ENCODE results near the gene TTC38. TPM values are rescaled to one million over a fixed set of nuclear protein-coding genes. Genes with fewer than 3 reads are reported as not detected.
A peak's percentile ranks its signal among the peaks of the same experiment; 100 is the strongest.

The TTC38 gene
- total RNA-seq, 3 donors from 2014 or later: 5.5 to 6.0 (median 6.0) TPM

GRCh38 chr22:46278656-46279645 is 11.1 kb downstream of the TTC38 start:
- DNase-seq (no peak), ATAC-seq (no peak)
- H3K4me1 Mint-ChIP-seq (ENCODE audit: low read depth): peaks cover 7% of the 10 kb centered on the region
- no peaks in the 10 kb centered on the region for H3K27me3 Mint-ChIP-seq (ENCODE audit: low read depth)
- no peak overlapping the region for H3K4me3 Mint-ChIP-seq
- peaks cover 4% of the 10 kb centered on the region for H3K9me3 Mint-ChIP-seq
- peaks cover 25% of the 10 kb centered on the region for H3K36me3 Mint-ChIP-seq (ENCODE audit: insufficient read depth)

- ATAC-seq (no peak), DNase-seq (no peak)
- H3K4me3 Mint-ChIP-seq: no peak overlapping the region
- no peaks in the 10 kb centered on the region for H3K27me3 Mint-ChIP-seq (ENCODE audit: low read depth)
- H3K4me1 Mint-ChIP-seq (ENCODE audit: low read depth): peaks cover 7% of the 10 kb centered on the region
- peaks cover 29% of the 10 kb centered on the region for H3K36me3 Mint-ChIP-seq (ENCODE audit: insufficient read depth)
- H3K9me3 Mint-ChIP-seq: peaks cover 4% of the 10 kb centered on the region
Measured at GRCh38 chr22:46280063-46280817, 12.4 kb downstream of the TTC38 start.

GRCh38 chr22:46280999-46281623 is 13.3 kb downstream of the TTC38 start:
- Mint-ChIP-seq H3K27me3 (ENCODE audit: low read depth) (no peaks in the 10 kb centered on the region), H3K4me1 (ENCODE audit: low read depth) (peaks cover 2% of the 10 kb centered on the region), H3K4me3 (peak overlapping the region; percentile 48), H3K9me3 (no peaks in the 10 kb centered on the region), H3K36me3 (ENCODE audit: insufficient read depth) (peaks cover 23% of the 10 kb centered on the region)
- ATAC-seq (peak in 1 of 2 donors; percentile 46), DNase-seq (no peak)

GRCh38 chr22:46281866-46282678 is 14.3 kb downstream of the TTC38 start:
- H3K36me3 Mint-ChIP-seq (ENCODE audit: insufficient read depth): peaks cover 23% of the 10 kb centered on the region
- no peak for ATAC-seq

DNA sequence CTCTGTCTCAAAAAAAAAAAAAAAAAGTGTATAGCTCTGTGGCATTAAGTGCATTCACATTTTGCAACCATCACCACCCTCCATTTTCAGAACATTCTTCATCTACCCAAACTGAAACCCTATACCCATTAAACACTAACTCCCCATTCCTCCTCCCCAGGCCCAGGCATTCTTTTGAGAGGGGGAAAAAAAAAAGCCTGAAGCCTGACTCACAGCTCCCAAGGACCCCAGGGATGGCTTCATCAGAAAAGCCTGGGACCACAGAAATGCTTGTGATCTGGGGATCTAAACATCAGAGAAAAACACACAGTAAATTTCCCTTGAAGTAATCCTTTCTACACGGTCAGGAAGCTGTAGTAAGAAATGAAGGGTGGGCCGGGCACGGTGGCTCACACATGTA is 18.2 kb downstream of the TTC38 start:
- no peak for DNase-seq
- peaks cover 19% of the 10 kb centered on the region for H3K36me3 Mint-ChIP-seq (ENCODE audit: insufficient read depth)
- no peak overlapping the region for H3K4me3 Mint-ChIP-seq
- peaks cover 13% of the 10 kb centered on the region for H3K4me1 Mint-ChIP-seq (ENCODE audit: low read depth)
- H3K9me3 Mint-ChIP-seq: no peaks in the 10 kb centered on the region
- no peak for ATAC-seq
- H3K27me3 Mint-ChIP-seq (ENCODE audit: low read depth): no peaks in the 10 kb centered on the region

More at GRCh38 chr22:46281866-46282678, 14.3 kb downstream of the TTC38 start:
- no peaks in the 10 kb centered on the region for H3K27me3 Mint-ChIP-seq (ENCODE audit: low read depth)
- H3K9me3 Mint-ChIP-seq: no peaks in the 10 kb centered on the region
- no peak for DNase-seq
- H3K4me3 Mint-ChIP-seq: peak overlapping the region; percentile 32
- peaks cover 2% of the 10 kb centered on the region for H3K4me1 Mint-ChIP-seq (ENCODE audit: low read depth)

DNA sequence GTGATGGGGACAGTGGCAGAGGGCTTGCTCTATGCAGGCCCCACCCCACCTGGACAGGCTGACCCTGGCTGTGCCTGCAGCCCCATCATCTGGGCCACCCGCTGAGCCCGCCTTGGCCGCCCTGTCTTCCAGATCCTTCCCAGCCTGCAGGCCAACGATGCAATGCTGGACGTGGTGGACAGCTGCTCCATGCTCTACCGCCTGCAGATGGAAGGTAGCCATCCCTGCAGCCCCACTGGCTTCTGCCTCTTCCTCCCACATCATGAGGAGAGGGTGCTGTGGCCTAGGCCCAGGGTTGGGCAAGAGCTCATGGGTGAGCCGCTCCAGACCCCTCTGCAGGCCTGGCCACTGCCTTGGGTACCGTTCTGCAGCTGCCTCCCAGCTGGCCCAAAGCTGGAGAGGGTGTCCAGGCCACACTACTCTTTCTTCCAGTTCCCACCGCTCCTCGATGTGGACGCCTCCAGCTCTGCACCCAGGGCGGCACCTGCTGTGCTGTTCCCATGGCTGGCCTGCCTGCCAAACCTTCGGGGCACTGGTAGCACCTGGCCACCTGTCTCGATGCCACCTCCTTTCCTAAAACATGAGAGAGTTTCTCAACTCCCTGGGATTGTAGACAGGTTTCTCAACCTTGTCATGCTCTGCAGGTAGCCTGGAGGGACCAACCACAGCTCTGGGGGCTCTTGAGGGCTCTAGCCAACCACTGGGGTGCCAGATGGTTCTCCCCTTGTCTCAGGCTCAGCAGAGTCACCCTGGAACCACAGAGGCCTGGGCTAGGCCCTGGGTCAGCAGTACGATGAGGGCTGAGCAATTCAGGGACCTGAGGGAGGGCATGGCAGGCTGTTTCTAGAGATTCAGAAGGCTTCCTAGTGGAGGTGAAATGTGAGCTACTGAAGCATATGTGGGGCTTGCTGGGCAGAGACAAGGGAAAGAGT is 19.4 kb downstream of the TTC38 start:
- Mint-ChIP-seq H3K36me3 (ENCODE audit: insufficient read depth) (peaks cover 15% of the 10 kb centered on the region), H3K4me1 (ENCODE audit: low read depth) (peaks cover 13% of the 10 kb centered on the region), H3K9me3 (peaks cover 1% of the 10 kb centered on the region), H3K27me3 (ENCODE audit: low read depth) (no peaks in the 10 kb centered on the region), H3K4me3 (peak overlapping the region; percentile 74)
- DNase-seq (no peak), ATAC-seq (no peak)

DNA sequence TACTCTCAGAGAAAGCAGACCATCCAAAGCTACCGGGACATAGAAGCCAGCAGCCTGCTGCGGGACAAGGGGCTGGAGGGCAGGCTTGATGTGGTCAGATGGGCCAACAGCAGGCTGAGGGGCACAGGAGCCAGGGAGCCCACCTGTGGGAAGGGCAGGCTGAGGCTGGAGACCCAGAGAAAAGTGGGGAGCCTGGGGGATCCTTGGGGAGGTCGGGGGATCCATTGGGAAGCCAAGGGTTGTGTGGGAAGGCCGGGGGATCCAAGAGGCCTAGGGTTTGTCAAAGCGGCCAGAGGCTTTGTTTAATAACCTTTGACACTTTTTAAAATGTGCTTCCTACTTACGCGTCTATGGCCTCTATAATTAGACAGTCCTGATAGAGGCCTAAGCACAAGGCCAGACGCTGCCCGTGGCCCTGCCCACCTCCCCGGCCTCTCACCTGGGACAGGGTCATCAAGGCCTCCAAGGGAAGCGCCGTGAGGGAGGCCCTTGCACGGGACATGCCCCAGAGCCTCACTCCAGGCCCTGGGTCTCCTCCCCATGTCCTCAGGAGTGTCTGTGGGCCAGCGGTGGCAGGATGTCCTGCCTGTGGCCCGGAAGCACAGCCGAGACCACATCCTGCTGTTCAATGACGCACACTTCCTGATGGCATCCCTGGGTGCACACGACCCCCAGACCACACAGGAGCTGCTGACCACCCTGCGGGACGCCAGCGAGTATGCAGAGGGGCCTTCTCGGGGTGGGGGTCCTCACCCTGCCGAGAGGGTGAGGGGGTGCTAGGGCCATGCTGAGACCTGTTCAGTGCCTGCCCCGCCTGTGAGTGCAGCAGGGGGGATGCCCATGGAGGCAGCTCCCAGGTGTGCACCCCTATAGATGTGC is 20.3 kb downstream of the TTC38 start:
- H3K27me3 Mint-ChIP-seq (ENCODE audit: low read depth): no peaks in the 10 kb centered on the region
- peak; percentile 54 to 74 for ATAC-seq
- H3K4me3 Mint-ChIP-seq: peak overlapping the region; percentile 74
- H3K4me1 Mint-ChIP-seq (ENCODE audit: low read depth): peaks cover 13% of the 10 kb centered on the region
- no peak for DNase-seq
- H3K36me3 Mint-ChIP-seq (ENCODE audit: insufficient read depth): peaks cover 19% of the 10 kb centered on the region
- peaks cover 5% of the 10 kb centered on the region for H3K9me3 Mint-ChIP-seq

DNA sequence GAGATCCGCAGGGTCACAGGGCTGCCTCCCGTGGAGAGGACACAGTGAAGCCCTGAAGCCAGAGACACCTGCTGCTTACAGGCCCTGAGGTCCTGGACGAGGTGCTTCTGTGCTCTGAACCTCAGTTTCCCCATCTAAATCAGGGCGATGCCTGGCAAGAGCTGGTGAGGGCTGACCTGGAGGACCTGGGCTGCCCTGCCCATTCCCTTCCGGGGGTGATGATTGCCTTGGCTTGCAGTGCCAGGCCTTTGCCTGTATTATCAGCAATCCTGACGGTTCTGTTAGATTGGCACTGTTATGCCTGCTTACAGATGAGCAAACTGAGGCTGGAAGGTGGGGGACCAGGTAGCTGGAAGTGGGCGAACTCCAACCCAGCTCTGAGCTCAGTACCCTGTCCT is 21.0 kb downstream of the TTC38 start:
- no peak overlapping the region for H3K4me3 Mint-ChIP-seq
- ATAC-seq (no peak), DNase-seq (no peak)
- H3K9me3 Mint-ChIP-seq: peaks cover 5% of the 10 kb centered on the region
- peaks cover 13% of the 10 kb centered on the region for H3K4me1 Mint-ChIP-seq (ENCODE audit: low read depth)
- no peaks in the 10 kb centered on the region for H3K27me3 Mint-ChIP-seq (ENCODE audit: low read depth)
- H3K36me3 Mint-ChIP-seq (ENCODE audit: insufficient read depth): peaks cover 18% of the 10 kb centered on the region

DNA sequence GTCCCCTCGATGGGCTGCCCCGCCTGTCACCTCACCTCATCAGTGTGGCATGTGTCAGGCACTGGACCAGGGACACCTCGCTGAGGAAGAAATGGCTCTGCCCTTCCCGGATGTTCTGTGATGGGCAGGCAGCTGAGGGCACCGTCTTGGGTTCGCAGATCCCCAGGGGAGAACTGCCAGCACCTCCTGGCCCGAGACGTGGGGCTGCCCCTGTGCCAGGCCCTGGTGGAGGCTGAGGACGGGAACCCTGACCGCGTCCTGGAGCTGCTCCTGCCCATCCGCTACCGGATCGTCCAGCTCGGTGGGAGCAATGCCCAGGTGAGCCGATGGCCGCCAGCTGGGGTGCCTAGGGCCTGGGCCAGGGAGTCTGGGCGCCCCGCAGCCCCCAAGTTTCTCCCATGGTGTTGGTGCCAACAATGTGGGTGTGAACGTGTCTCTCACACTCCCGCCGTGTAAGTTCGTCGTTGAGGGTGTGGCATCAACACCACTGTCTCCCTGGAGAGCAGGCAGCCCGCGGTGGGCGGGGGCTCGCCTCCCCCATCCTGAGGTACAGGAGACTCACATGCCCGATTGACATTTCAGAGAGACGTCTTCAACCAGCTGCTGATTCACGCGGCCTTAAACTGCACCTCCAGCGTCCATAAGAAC is 21.6 kb downstream of the TTC38 start:
- no peaks in the 10 kb centered on the region for H3K27me3 Mint-ChIP-seq (ENCODE audit: low read depth)
- peaks cover 5% of the 10 kb centered on the region for H3K9me3 Mint-ChIP-seq
- DNase-seq (no peak), ATAC-seq (no peak)
- H3K4me1 Mint-ChIP-seq (ENCODE audit: low read depth): peaks cover 13% of the 10 kb centered on the region
- peak overlapping the region; percentile 43 for H3K4me3 Mint-ChIP-seq
- H3K36me3 Mint-ChIP-seq (ENCODE audit: insufficient read depth): peaks cover 13% of the 10 kb centered on the region

GRCh38 chr22:46290121-46290842 is 22.5 kb downstream of the TTC38 start:
- Mint-ChIP-seq H3K9me3 (peaks cover 5% of the 10 kb centered on the region), H3K4me3 (no peak overlapping the region), H3K4me1 (ENCODE audit: low read depth) (peaks cover 17% of the 10 kb centered on the region), H3K27me3 (ENCODE audit: low read depth) (no peaks in the 10 kb centered on the region), H3K36me3 (ENCODE audit: insufficient read depth) (peaks cover 10% of the 10 kb centered on the region)
- no peak for DNase-seq
- ATAC-seq: no peak

Measured in activated T-cell treated with anti-CD3 and anti-CD28 coated beads, Interleukin-2, amount 50 U/mL, for 4 hours (primary cell).